Fibroblast of lung (primary cell): Measurements from ENCODE around the gene SETDB1. TPM values are rescaled to one million over a fixed set of nuclear protein-coding genes. Genes with fewer than 3 reads are reported as not detected.

Experiments
- DNase-seq, 2 donors: peaks; one replicate each; pipeline versions ENCODE4 v3.0.0 to v3.0.0-alpha.2; 2010; ENCODE audit warnings: low read depth in 2 of 2
- H2AFZ ChIP-seq: 2 replicates; pipeline ENCODE4 v1.5.1; 2012; ENCODE audit warnings: low read length, control low read depth, inconsistent platforms
- H3K27ac ChIP-seq: 2 replicates; pipeline ENCODE4 v1.5.1; 2011; ENCODE audit warnings: low read length, control low read depth; ENCODE audit not compliant: insufficient read depth
- H3K27me3 ChIP-seq: 2 replicates; pipeline ENCODE4 v1.5.1; 2011; ENCODE audit warnings: mild to moderate bottlenecking, low read length; ENCODE audit not compliant: control insufficient read depth, insufficient read depth
- H3K36me3 ChIP-seq: 2 replicates; pipeline ENCODE4 v1.5.1; 2011; ENCODE audit warnings: low read length; ENCODE audit not compliant: control insufficient read depth, insufficient read depth
- H3K4me1 ChIP-seq: 2 replicates; pipeline ENCODE4 v1.5.1; 2011; ENCODE audit warnings: low read length; ENCODE audit not compliant: control insufficient read depth, insufficient read depth; ENCODE audit errors: extremely low read depth
- H3K4me2 ChIP-seq: 2 replicates; pipeline ENCODE4 v1.5.1; 2011; ENCODE audit warnings: low read length, control low read depth; ENCODE audit not compliant: insufficient read depth; ENCODE audit errors: extremely low read depth
- H3K4me3 ChIP-seq, 4 experiments: fragments of 200-600 bp in 1 of 4; sonication (generic) in 1 of 4; replicated peaks in 1 of 4; 2 replicates each; pipeline ENCODE4 v1.5.1; 2011 to 2016; ENCODE audit warnings: low read length in 4 of 4, low read depth in 3 of 4, mild to moderate bottlenecking in 3 of 4, control low read depth in 2 of 4, inconsistent platforms in 1 of 4, mixed read lengths in 1 of 4; ENCODE audit not compliant: insufficient read depth in 1 of 4; ENCODE audit errors: control extremely low read depth in 1 of 4
- H3K79me2 ChIP-seq: 2 replicates; pipeline ENCODE4 v1.5.1; 2012; ENCODE audit warnings: mild to moderate bottlenecking, low read length, inconsistent platforms; ENCODE audit not compliant: control insufficient read depth, insufficient read depth
- H3K9ac ChIP-seq: 2 replicates; pipeline ENCODE4 v1.5.1; 2011; ENCODE audit warnings: mild to moderate bottlenecking, low read length, control low read depth; ENCODE audit not compliant: insufficient read depth
- H3K9me3 ChIP-seq: 2 replicates; pipeline ENCODE4 v1.5.1; 2012; ENCODE audit warnings: low read depth, low read length; ENCODE audit not compliant: control insufficient read depth, insufficient read depth
- H4K20me1 ChIP-seq: 2 replicates; pipeline ENCODE4 v1.5.1; 2011; ENCODE audit warnings: low read length; ENCODE audit not compliant: control insufficient read depth, insufficient read depth; ENCODE audit errors: extremely low read depth
- CTCF ChIP-seq, 2 donors: IDR thresholded peaks in 1 of 2; conservative IDR thresholded peaks in 1 of 2; 1 replicate in 1 of 2; 2 replicates in 1 of 2; pipeline ENCODE4 v1.5.1; 2011 to 2012; ENCODE audit warnings: low read length in 2 of 2, control low read depth in 1 of 2, inconsistent platforms in 1 of 2, low read depth in 1 of 2, mild to moderate bottlenecking in 1 of 2
- EZH2 ChIP-seq: IDR thresholded peaks from 2 replicates; pipeline ENCODE4 v1.5.1; 2012; ENCODE audit warnings: low read length, control low read depth, mild to moderate bottlenecking; ENCODE audit errors: missing control alignments
- polyA plus RNA-seq, 2 donors: library from polyadenylated mRNA; depleted of rRNA in 1 of 2; stranded (reverse) in 1 of 2; unstranded in 1 of 2; fragments of >200 nt; gene quantifications; 2 replicates each; pipeline ENCODE4 v1.2.1, GENCODE V29; 2011 to 2012; ENCODE audit warnings: missing spikeins in 1 of 2
- total RNA-seq: library from RNA; depleted of rRNA; stranded (reverse); fragments of >200 nt; gene quantifications from 2 replicates; pipeline ENCODE4 v1.2.1, GENCODE V29; 2014

SETDB1 gene
- total and polyA plus RNA-seq, 2 donors (not counting 1 experiment from before 2014, with no cell fraction given) = 27.0 to 30.7 TPM

- peaks cover 23% of the 10 kb centered on the region for H3K36me3 ChIP-seq
- no peak overlapping the region for H2AFZ ChIP-seq
- H3K27me3 ChIP-seq = no peaks in the 10 kb centered on the region
- H3K4me3 ChIP-seq = no peak overlapping the region
- no peak overlapping the region for H3K27ac ChIP-seq
- no peak for DNase-seq
- H4K20me1 ChIP-seq = no peaks in the 10 kb centered on the region
- no peak overlapping the region for H3K9ac ChIP-seq
- no peaks in the 10 kb centered on the region for H3K79me2 ChIP-seq
- H3K9me3 ChIP-seq = no peaks in the 10 kb centered on the region
- TF ChIP-seq CTCF (conservative IDR thresholded peaks at IDR 0.05 in 1 of 2, IDR thresholded peaks at IDR 0.05 in 1 of 2; ENCODE audit: low read depth in 1 of 2, low read length in 2 of 2) = no peak
- TF ChIP-seq EZH2 = no peak
- H3K4me1 ChIP-seq = no peaks in the 10 kb centered on the region
- H3K4me2 ChIP-seq = no peak overlapping the region
Observed at GRCh38 chr1:150961756-150962155, 35.6 kb downstream of the SETDB1 start.

GRCh38 chr1:150963321-150964163, 37.4 kb downstream of the SETDB1 start:
- Histone ChIP-seq H3K4me1 (no peaks in the 10 kb centered on the region), H2AFZ (no peak overlapping the region), H4K20me1 (no peaks in the 10 kb centered on the region), H3K27ac (no peak overlapping the region), H3K4me2 (no peak overlapping the region), H3K36me3 (peaks cover 33% of the 10 kb centered on the region), H3K27me3 (no peaks in the 10 kb centered on the region), H3K79me2 (peaks cover 10% of the 10 kb centered on the region), H3K9me3 (no peaks in the 10 kb centered on the region), H3K4me3 (no peak overlapping the region), H3K9ac (no peak overlapping the region)
- DNase-seq = no peak
- TF ChIP-seq CTCF (conservative IDR thresholded peaks at IDR 0.05 in 1 of 2, IDR thresholded peaks at IDR 0.05 in 1 of 2; ENCODE audit: low read depth in 1 of 2, low read length in 2 of 2) (no peak), EZH2 (no peak)

GRCh38 chr1:150964164-150964489, 38.0 kb downstream of the SETDB1 start:
- no peaks in the 10 kb centered on the region for H3K27me3 ChIP-seq
- no peaks in the 10 kb centered on the region for H3K9me3 ChIP-seq
- H3K4me3 ChIP-seq = no peak overlapping the region
- no peak for DNase-seq
- no peak for TF ChIP-seq CTCF (conservative IDR thresholded peaks at IDR 0.05 in 1 of 2, IDR thresholded peaks at IDR 0.05 in 1 of 2; ENCODE audit: low read depth in 1 of 2, low read length in 2 of 2)
- no peak for TF ChIP-seq EZH2
- H3K79me2 ChIP-seq = peaks cover 16% of the 10 kb centered on the region
- H2AFZ ChIP-seq = no peak overlapping the region
- no peak overlapping the region for H3K4me2 ChIP-seq
- no peak overlapping the region for H3K27ac ChIP-seq
- H3K4me1 ChIP-seq = no peaks in the 10 kb centered on the region
- no peak overlapping the region for H3K9ac ChIP-seq
- H4K20me1 ChIP-seq = no peaks in the 10 kb centered on the region
- H3K36me3 ChIP-seq = peaks cover 37% of the 10 kb centered on the region
